ACC112 (cell line): ENCODE measurements around the gene MIEF1.

Source experiments
- H2AFZ ChIP-seq: fragments of 200-600 bp; sonication (generic); one replicate; pipeline ENCODE4 v1.6.0; 2017; ENCODE audit warnings: antibody characterized with exemption, low read length; ENCODE audit not compliant: unreplicated experiment
- H3K27ac ChIP-seq: fragments of 200-600 bp; sonication (generic); 2 replicates; pipeline ENCODE4 v1.5.1; 2014; ENCODE audit warnings: low read depth, mild to moderate bottlenecking, antibody characterized with exemption, low read length, moderate library complexity
- H3K27me3 ChIP-seq: fragments of 200-600 bp; sonication (generic); 2 replicates; pipeline ENCODE4 v1.6.1; 2014; ENCODE audit warnings: mild to moderate bottlenecking, antibody characterized with exemption, low read length, moderate library complexity, mixed read lengths; ENCODE audit not compliant: insufficient read depth
- H3K36me3 ChIP-seq: fragments of 200-600 bp; sonication (generic); 2 replicates; pipeline ENCODE4 v1.6.1; 2016; ENCODE audit warnings: mild to moderate bottlenecking, antibody characterized with exemption, low read length, moderate library complexity, mixed read lengths; ENCODE audit not compliant: insufficient read depth
- H3K4me1 ChIP-seq: fragments of 200-600 bp; sonication (generic); one replicate; pipeline ENCODE4 v1.6.1; 2016; ENCODE audit warnings: low read length, mixed read lengths; ENCODE audit not compliant: insufficient read depth, unreplicated experiment, control insufficient read depth
- H3K4me3 ChIP-seq: fragments of 200-600 bp; sonication (generic); 2 replicates; pipeline ENCODE4 v1.5.1; 2014; ENCODE audit warnings: mild to moderate bottlenecking, low read depth, low read length
- H3K79me2 ChIP-seq: fragments of 200-600 bp; sonication (generic); one replicate; pipeline ENCODE4 v1.6.0; 2016; ENCODE audit warnings: low read length; ENCODE audit not compliant: control insufficient read depth, unreplicated experiment, insufficient read depth

The MIEF1 gene

DNA sequence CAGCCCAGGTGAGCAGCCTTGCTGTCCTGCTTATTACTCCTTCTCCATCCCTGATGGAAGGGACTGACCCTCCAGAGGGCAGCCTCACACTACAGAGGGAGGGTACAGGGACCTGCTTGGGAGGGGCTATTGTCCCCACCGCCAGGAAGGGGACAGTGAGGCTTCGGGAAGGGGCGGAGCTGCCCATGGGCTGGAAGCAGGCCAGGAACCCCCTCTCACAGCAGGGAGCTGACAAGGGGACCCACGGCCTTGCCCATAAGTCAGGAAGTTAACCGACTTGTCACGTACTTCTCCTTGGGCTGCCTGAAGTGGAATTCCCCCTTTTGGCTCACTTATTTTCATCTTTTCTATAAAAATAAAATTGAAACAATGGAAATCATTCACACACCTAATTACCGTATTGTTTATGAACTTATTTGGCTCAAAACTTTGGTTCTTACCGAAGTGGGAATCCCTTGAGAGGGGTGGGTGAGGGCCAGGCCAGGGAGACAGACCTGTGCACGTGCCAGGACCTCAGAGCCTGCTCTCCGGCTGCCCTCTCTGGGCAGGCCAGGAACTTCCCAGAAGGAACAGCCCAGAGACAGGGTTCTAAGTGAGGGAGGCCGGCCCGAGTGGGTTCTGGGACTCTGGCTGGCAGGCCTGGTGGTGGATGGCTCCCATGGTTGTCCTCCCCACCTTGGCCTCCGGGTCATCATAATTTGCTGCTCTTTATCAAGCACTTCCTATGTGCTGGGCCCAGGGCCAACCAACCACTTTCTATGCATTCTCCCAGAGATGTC is 39.5 kb upstream of the MIEF1 start:
- no peak overlapping the region for H2AFZ ChIP-seq
- H3K36me3 ChIP-seq: no peaks in the 10 kb centered on the region
- peaks cover 12% of the 10 kb centered on the region for H3K27me3 ChIP-seq
- H3K79me2 ChIP-seq: no peaks in the 10 kb centered on the region
- no peaks in the 10 kb centered on the region for H3K4me1 ChIP-seq
- no peak overlapping the region for H3K4me3 ChIP-seq
- no peak overlapping the region for H3K27ac ChIP-seq

DNA sequence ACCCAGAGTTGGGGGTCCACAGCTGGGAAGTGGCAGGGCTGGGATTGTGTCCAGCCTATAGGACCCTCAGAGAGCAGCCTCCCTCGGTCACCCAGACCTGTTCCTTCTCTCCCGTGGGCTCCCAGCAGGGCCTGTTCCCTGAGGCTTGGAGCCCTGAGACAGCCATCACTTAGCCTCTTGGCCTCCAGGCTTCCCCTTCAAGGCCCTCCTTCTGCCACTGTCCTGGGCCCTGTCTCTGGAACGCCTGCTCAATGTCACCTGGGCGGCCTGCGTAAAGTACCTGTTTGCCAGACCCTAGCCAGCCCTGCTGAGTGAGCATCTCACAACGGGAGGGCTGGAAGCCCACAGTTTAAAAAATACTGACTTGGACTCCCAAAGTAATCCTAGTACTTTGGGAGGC is 38.8 kb upstream of the MIEF1 start:
- no peaks in the 10 kb centered on the region for H3K4me1 ChIP-seq

DNA sequence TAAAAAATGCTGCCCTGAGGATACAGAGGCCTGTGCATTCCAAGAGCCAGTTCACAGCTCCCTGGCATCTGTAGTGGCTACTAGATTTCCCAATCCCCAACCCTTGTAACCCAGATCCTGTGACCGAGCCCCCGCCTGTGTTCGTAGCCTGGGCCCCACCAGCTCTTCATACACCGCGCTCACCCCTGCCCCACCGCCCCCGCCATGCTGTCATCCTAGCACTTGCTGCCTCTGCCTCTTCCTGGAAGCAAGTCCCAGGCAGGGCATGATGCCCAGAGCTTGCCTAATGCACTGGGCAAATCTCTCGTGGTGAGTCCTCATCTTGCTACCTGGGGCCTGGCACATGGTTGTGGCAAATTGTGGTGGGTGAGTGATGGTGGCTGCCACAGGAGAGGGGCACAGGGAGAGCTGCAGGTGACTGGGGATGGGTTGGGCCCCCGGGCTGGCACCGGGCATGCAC is 38.1 kb upstream of the MIEF1 start:
- Histone ChIP-seq H3K36me3 (no peaks in the 10 kb centered on the region), H3K79me2 (no peaks in the 10 kb centered on the region), H3K4me3 (no peak overlapping the region), H3K27me3 (no peaks in the 10 kb centered on the region), H3K4me1 (no peaks in the 10 kb centered on the region), H2AFZ (no peak overlapping the region), H3K27ac (no peak overlapping the region)

More for the DNA sequence above, 38.8 kb upstream of the MIEF1 start:
- Histone ChIP-seq H3K27me3 (peaks cover 5% of the 10 kb centered on the region), H3K4me3 (no peak overlapping the region), H3K36me3 (no peaks in the 10 kb centered on the region), H3K79me2 (no peaks in the 10 kb centered on the region), H3K27ac (no peak overlapping the region), H2AFZ (no peak overlapping the region)

DNA sequence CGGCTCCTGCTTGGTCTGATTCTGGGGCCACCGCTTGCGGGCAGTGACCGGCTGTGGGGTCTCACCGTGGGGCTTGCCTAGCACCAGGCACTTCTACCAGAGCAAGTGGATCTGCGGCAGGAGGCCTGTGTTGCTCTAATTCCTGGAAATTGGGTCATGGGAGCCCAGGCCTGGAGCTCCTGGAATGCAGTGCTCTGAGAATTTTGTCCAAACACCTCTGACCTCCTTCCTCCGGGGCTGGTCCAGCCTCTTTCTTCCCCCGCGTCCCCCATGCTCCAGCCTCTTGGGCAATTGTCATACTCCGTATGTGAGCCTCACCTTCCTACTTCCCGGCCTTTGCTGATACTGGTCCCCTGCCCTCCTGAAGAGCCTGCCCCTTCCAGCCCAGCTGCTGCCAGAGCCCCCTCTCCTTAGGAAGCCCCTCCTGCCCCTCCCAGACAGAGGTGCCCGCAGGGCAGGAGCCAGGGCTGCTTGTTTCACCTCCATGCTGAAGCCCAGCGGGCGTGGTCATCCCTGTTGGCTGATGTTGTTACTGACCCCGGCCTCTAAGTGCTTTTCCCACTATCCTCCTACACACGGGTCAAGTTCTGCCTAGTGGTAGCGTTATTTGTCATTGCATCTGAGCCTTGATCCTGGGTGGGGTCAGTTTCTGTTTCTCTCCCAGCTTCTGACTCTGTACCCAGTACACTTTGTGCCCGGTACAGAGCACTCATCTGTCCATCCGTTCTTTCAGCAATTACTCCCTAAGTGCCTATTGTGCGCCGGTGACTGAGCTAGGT is 35.7 kb upstream of the MIEF1 start:
- Histone ChIP-seq H3K27ac (no peak overlapping the region), H3K27me3 (no peaks in the 10 kb centered on the region), H3K36me3 (no peaks in the 10 kb centered on the region), H3K4me3 (no peak overlapping the region), H3K4me1 (peaks cover 3% of the 10 kb centered on the region), H3K79me2 (no peaks in the 10 kb centered on the region), H2AFZ (no peak overlapping the region)

DNA sequence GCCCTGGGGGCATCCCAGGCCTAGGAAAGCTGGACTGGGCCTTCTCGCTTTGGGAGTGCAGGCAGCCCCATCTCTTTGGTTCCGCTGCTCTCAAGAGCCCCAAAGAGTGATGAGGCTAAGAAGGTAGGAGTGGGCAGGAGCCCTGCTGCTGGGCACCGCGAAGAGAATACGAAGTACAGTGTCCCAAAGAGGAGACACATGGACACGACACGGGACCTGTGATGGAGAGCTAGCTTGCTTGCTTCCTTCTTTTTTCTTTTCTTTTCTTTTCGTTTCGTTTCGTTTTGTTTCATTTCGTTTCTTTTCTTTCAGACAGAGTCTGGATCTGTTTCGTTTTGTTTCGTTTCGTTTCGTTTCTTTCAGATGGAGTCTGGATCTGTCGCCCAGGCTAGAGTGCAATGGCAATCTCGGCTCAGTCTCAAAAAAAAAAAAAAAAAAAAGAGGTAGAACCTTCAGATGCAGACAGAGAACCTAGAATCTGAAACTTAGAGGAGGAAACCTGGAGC is 34.6 kb upstream of the MIEF1 start:
- H3K79me2 ChIP-seq: no peaks in the 10 kb centered on the region
- H3K36me3 ChIP-seq: no peaks in the 10 kb centered on the region

DNA sequence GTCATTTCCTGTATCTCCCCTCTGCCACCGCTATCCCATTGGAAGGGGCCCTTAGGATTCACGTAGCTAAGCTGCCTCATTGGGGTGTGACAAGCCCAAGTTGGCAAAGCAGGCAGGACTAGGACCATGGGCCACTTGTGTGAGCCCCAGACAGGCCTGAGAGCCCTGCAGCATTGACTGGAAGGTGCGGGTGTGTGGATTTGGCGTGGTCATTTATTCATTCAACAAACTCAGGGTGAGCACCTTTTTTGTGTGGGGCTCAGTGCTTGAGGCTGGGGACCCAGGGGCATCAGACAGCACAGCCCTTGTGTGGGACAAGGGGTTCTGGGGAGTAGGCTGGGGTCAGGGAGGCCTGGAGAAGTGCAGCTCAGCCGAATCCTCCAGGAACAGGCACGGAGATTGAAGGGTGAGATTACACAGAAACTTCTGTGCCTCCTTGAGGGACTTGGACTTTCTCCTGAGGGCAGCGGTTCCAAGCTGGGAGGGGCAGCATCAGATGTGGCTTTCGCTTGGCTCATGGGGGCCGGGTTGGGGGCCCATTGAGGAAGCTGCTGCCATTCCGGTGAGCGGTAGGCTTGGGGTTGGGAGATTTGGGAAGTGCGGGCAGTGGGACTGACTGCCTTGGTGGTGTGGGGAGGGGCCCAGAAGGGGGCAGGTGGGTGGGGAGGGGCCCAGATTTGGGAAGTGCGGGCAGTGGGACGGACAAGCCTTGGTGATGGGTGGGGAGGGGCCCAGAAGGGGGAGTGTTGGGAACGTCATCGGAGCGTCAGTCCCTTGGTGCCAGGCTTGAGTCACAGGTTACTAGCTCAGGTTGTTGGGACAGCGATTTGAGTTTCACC is 33.4 kb upstream of the MIEF1 start:
- no peaks in the 10 kb centered on the region for H3K79me2 ChIP-seq
- H3K27me3 ChIP-seq: no peaks in the 10 kb centered on the region
- no peak overlapping the region for H2AFZ ChIP-seq
- H3K4me3 ChIP-seq: no peak overlapping the region
- peaks cover 13% of the 10 kb centered on the region for H3K4me1 ChIP-seq
- H3K27ac ChIP-seq: no peak overlapping the region
- H3K36me3 ChIP-seq: no peaks in the 10 kb centered on the region

More for the DNA sequence above, 34.6 kb upstream of the MIEF1 start:
- no peak overlapping the region for H2AFZ ChIP-seq
- H3K27ac ChIP-seq: no peak overlapping the region
- no peaks in the 10 kb centered on the region for H3K27me3 ChIP-seq
- peaks cover 13% of the 10 kb centered on the region for H3K4me1 ChIP-seq
- no peak overlapping the region for H3K4me3 ChIP-seq

DNA sequence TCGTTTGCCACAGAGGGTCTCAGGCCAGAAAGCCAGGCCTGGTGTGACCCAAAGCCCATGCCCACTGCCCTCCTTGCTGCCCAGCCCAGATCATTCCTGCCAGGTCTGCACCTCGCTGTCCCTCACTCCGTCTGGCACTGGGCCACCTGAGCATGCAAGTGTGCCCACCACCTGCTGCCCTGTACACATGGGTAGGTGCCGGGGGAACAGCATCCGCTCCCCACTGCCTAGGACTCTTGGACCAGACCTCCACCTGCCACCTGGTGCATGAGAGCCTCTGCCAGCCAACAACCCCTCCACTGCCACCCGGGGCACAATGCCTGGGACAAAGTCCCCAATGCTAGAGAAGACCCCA is 32.8 kb upstream of the MIEF1 start:
- Histone ChIP-seq H3K27me3 (no peaks in the 10 kb centered on the region), H2AFZ (no peak overlapping the region), H3K79me2 (no peaks in the 10 kb centered on the region), H3K36me3 (no peaks in the 10 kb centered on the region), H3K27ac (no peak overlapping the region), H3K4me1 (peaks cover 13% of the 10 kb centered on the region), H3K4me3 (no peak overlapping the region)

DNA sequence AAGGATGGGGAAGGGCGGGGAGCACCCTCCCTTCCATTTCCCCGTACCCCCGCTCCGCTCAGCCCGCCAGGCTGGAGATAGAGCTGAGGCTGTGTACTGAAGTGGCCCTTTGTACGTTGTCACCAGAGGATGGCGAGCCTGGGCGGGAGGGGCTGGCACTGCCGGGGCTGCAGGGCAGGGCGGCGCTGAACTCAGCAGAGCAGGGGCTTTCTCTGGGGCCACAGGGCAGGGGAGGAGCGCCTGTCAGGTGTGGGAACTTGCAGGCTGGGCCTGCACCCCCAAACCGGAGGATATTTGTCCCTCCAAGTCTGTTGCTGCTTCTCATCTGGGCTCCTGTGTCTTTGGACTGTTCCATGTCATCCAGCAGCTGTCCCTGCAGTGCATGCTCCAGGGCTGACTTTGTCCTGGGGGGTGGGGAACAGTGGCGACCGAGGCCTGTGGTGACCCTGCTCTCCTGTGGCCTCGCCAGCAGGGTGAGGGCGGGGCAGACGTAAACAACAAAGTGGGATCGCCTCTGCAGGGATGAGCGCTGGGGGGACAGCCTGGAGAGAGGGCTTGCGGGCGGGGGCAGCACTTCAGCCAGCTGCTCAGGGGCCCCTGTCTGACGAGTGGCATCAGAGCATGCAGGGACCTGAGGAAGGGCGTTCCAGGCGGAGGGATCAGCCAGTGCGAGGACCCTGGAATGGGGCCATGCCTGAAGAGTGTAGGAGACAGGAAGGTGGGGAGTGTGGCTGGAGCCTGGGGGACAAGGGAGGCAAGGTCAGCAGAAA is 32.2 kb upstream of the MIEF1 start:
- no peak overlapping the region for H2AFZ ChIP-seq
- H3K4me1 ChIP-seq: peaks cover 13% of the 10 kb centered on the region
- no peaks in the 10 kb centered on the region for H3K27me3 ChIP-seq
- no peaks in the 10 kb centered on the region for H3K36me3 ChIP-seq
- no peak overlapping the region for H3K4me3 ChIP-seq
- H3K27ac ChIP-seq: no peak overlapping the region
- no peaks in the 10 kb centered on the region for H3K79me2 ChIP-seq

DNA sequence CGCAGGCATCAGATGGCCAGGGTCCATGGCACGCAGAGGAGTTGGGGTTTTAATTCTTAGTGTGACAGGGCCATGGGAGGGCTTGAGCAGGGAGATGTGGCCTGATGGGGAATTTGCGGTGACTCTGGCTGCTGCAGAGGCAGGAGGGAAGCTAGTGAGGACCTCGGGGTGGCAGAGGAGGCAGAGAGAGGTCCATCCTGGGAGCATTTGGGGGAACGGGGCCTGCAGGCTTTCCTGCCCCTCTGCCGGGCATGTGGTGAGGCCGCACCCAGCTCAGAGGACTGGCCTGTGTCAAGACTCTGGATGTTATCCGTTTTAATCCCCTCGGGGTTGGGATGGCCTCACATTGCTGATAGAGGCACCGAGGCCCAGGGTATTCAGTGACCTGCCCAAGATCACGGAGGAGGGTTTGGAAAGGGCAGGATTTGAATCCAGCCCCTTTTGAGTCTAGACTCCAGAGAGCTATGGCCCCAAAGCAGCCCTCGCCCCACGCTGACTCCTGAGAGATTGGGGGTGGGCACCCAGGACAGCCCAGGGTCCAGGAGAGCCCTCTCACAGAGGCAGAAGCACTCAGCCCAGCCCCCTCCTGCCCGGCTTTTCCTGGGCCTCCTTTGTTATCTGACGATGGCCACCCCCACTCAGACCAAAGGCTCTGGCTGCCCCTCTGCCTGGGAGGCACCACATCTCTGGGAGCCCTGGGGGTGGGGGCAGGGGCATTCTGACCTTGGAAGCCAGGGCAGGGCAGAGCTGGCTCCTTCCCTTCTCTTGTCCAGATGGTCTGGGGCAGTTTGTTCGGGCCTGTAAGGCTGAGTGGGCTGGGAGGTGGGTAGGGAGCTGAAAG is 31.4 kb upstream of the MIEF1 start:
- no peak overlapping the region for H2AFZ ChIP-seq
- no peaks in the 10 kb centered on the region for H3K79me2 ChIP-seq
- no peaks in the 10 kb centered on the region for H3K36me3 ChIP-seq
- peaks cover 13% of the 10 kb centered on the region for H3K4me1 ChIP-seq
- H3K27ac ChIP-seq: no peak overlapping the region
- H3K4me3 ChIP-seq: no peak overlapping the region
- H3K27me3 ChIP-seq: no peaks in the 10 kb centered on the region
